HUDEP-2 (cell line): ENCODE data around the gene TESPA1.
A peak's percentile ranks its signal among the peaks of the same experiment; 100 is the strongest.
"Not testable (repeated sequence)": the region's sequence is repeated elsewhere in the genome, so short reads cannot be mapped to it uniquely, and the experiment has no call there.

ENCODE experiments used
- DNase-seq, 76 experiments: peaks; one replicate each; lab custom pipeline; 2025; ENCODE audit not compliant: unreplicated experiment in 76 of 76; lab: John Stamatoyannopoulos, UW

Gene TESPA1

DNA sequence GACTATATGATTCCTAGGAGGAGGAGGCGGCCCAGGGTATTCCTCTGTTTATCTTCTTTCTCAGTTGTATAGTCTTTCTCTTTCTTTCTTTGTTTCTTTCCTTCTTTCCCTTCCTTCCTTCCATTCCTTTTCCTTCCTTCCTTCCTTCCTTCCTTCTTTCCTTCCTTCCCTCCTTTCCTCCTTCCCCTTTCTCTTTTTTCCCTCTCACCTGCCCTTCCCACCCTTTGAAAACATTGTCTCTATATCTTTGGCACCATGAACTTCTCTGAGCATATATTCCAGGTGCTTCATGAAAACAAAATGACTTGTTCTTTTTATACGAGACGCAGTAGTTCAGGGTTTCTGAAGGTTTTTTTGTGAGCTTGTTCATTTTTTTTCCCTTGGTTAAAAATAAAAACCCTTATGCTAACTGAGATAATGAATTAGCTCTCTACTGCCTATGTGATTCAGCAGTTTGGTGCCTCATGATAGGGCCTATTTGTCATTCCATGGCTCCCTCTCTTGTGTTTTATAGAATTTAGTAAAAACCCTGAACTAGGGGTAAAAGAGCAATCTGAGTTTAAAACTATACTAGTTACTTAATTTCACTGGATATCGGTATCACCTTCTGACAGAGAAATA, 3.2 kb upstream of the TESPA1 start:
- no peak for DNase-seq

DNA sequence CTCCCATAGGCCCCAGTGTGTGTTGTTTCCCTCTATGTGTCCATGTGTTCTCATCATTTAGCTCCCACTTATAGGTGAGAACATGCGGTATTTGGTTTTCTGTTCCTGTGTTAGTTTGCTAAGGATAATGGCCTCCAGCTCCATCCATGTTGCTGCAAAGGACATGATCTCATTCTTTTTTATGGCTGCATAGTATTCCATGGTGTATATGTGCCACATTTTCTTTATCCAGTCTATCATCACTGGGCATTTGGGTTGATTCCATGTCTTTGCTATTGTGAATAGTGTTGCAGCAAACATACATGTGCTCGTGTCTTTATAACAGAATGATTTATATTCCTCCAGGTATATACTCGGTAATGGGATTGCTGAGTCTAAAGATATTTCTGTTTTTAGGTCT, 2.2 kb upstream of the TESPA1 start:
- DNase-seq, result not testable (repeated sequence)

DNA sequence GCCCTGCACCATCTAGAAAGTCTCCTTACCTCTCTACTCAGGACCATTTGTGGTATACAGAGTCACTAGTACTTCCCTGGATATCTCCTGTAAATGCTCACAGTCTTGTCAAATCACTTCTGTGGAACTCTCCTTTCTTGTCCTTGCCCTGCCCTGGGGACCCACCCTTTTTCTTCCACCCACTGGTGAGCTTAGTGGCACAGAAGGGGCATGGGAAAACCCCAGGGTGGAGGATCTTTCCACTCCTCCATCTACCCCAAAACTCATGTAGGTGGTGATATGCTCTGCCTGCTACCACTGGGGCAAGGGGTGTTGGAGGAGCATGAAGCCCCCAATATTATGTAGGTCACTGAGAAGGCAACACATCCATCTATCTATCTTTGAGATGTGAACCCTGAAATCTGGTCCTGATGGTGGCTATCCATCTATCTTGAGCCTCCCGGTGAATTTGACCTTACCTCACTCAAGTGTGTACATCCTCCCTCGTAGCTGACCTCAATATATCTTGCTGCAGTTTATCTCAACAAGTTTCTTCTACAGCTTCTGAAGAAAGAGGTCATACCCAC, 943 bp downstream of the TESPA1 start:
- no peak for DNase-seq

DNA sequence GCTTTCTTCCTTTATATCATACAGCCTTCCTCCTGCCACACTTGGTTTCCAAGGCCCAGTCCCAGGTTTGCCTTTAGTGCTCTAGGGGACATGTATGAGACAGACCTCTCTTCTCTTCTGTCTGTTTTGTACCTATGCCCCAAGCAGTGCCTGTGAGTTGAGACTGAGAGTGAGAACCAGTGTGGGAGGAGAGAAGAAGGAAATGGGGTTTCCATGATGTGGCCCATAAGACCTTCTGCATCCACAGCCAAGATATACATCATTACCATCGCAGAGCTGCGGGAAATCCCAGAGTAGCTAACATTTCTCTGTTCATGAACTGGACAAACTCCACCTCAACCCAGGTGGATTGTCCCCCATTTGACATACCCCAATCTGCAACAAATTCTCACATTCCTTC, 2.8 kb downstream of the TESPA1 start:
- no peak for DNase-seq

DNA sequence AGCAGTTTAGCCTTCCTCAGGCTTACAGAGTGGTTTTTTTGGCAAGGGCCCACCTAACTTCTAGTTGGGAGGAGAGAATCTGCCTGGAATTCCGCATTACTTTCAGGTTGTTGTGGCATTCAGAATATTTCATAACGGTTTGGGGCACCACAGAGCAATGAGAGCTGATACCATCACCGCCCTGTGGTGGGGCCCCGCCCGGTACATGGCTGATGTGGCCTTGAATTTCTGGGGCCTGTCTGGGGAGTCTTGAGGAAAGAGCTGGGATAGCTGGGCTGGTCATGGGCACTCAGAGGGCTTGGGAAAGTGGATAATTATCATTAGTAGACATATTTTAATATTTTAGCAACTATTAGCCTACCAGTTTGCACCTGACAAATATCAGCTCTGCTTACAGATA, 4.2 kb downstream of the TESPA1 start:
- peak in 53 of 76 experiments; percentile 4 to 66 (median 39) for DNase-seq

DNA sequence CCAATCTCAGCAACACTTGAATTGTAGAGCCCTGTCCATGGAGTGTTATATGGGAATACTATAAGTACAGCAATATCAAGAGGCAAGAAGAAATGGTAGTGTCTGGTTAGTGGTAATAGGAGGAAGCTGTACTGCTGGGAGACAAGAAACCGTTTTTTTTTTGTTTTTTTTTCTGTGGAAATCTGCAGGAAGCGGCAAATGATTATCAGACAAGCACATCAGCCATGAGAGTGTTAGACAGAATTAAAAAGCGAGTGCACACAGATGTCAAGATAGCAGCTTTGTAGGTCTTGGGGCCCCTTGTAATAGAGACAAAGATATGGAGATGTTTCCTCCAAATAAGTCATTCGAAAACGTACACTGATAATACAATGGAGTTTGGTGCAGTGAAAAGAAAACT, 6.7 kb downstream of the TESPA1 start:
- DNase-seq, result peak in 13 of 76 experiments; percentile 14 to 59 (median 31)

DNA sequence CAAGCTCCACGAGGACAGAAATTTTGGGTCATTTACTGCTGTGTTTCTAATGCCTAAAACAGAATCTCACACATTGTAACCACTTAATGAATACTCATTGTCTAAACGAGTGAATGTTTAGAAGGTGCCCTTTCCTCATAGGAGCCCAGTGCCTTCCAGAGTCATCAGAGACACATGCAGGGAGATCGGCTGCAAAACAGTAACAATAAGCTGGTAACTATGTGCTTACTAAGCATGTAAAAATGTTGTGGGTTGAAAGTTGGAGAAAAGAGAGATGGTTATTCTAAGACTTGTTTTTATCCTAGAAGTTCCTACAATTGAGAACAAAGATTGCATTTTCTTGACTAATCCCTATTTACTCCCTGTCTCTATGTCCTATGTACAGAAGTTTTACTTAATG, 7.4 kb downstream of the TESPA1 start:
- DNase-seq, result no peak

DNA sequence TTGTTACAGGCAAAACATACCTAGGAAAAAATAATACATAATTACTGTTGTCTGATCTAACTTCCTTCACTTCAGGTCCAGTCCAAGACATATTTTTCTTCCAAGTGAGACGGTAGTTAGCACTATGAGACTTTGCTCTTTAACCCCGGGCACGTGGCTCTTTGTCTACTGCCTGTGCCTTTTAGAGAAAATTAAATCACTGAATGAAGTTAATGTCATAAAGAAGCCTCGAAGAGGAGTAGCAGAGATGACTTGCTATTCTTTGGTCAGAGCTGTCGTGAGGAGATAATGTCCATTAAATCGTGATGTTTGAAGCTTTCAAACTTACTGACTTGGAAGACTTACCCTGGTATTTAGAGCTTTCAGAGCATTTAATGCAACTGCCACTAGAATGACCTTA, 8.7 kb downstream of the TESPA1 start:
- DNase-seq, result peak in 1 of 76 experiments; percentile 10

DNA sequence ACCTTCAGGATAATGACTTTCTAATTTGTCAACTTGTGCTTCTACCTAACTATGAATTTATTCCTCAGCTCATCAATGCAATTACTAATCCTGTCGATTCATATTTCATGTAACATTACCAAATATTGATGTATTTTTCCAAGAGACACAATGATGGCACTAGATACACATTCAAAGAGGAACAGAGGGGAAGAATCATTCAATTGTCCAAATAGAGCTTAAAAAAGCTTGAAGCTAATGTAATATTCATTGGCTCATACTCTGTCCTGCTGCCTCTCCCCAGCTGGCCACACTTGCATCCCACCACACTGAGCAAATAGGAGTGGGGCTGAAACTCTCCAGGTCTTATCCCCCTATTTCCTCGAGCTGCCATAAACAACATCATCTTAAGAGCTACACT, 9.3 kb downstream of the TESPA1 start:
- no peak for DNase-seq

DNA sequence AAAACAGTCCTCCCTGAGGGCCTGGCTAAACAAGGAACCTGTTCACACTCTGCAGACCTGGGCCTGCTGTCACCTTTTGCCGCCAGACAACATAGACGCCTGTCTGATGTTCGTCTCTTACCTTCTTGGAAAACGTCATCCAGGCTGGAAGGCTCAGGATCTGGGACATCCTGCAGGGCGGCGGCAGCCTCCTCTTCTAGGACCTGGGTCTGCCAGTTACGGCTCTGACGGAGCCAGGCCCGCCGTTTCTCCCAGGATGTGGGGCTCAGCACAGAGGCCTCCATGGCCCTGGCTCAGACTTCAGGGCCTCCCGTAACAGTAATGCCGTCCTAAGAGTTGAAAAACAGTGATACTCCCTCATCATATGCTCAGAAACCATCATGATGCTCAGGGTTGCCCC, 10.3 kb downstream of the TESPA1 start:
- DNase-seq, result no peak

DNA sequence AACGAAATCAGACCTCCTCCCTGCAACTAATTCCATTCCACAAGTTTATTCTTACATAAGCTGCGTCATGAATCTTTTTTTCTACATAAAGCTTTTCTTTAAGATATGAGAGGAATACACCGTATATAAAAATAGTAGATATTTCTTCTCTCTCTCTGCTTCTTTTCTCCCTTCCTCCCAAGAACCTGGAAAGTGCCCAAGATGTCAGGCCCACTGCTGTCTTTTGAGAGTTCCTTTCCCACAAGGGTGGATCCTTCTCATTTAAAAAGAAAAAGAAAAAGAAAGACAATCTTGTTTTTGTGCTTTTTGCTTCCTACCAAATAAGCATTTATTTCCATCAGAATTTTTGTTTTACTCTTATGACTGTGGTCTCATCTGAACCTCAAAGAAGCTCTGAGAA, 11.0 kb downstream of the TESPA1 start:
- DNase-seq, result no peak

DNA sequence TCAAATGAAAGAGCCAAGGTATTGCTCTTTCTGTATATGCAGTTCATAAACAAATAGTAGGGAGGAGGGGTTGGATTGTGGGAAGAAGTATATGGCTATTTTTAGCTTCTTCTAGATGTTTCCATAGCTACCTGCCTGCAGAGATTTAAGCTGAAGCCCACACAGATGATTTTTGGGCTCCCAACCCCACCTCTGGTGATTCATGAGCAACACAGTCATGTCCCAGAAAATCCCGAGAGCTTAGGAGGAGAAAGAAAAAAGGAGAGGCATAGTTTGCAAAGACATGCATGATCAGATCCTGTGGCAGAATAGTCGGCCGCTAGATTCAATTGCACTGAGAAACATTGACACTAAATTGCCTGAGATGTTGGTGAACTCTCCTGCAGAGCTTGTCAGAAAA, 13.8 kb downstream of the TESPA1 start:
- no peak for DNase-seq

DNA sequence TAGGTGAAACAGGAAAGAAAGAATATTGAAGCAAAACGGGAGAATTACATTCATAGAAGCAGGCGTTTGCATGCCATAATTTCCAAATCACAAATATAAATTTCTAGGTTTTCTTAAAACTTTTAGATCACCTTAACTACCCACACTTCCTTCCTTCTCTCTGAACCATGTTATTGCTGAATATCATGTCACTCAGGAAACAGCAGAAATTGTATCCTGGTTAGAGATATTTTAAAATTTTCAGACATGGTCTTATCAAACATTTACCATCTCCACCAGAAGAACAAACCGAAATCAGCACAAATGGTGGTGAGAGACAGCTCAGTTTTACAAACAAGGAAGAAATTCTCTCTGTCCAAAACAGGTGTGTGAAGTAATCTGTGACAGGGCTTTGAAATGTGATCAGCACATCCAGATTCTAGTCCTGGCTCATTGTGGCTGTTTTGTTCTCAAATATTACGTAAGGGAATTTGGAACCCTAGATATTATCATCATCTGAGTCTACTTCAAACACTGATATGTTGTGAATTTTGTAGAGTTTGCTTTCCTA, 16.3 kb downstream of the TESPA1 start:
- no peak for DNase-seq

DNA sequence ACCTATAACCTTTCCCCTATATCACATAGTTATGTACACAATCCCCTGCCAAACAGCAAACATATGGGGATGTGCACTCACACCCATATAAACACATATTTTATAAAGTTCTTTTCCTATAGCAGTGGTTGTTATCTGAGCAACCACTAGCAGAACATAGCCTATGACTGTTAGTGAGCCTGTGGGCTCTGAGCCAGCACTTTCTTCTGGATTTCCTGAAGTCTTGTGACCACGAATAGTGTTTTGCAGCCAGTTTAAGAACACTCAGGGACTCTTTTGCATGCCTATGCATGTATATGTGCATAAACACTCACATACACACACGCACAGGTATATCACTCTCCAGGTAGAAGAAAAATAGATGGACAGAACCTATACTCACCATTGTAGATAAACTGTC, 17.1 kb downstream of the TESPA1 start:
- DNase-seq, result peak in 56 of 76 experiments; percentile 5 to 66 (median 35)

DNA sequence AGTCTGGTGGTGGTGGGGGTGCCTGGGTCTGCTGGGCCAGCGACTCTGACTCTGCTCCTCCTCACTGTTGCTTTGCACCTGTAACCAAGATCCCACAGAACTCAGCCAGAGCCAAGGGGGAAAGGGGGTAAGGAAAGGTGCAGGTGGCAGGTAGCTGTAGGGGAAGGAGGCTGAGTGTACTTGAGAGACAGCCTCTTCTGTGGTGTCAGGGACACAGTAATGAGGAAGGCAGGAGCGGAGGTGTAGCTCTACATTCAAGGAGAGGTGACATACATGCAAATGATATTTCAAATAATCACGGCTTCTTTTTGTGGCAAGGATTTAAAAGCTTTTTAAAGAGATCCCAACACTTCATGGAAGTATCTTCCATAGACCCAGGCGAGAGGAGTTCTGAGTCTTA, 23.4 kb downstream of the TESPA1 start:
- DNase-seq, result no peak

DNA sequence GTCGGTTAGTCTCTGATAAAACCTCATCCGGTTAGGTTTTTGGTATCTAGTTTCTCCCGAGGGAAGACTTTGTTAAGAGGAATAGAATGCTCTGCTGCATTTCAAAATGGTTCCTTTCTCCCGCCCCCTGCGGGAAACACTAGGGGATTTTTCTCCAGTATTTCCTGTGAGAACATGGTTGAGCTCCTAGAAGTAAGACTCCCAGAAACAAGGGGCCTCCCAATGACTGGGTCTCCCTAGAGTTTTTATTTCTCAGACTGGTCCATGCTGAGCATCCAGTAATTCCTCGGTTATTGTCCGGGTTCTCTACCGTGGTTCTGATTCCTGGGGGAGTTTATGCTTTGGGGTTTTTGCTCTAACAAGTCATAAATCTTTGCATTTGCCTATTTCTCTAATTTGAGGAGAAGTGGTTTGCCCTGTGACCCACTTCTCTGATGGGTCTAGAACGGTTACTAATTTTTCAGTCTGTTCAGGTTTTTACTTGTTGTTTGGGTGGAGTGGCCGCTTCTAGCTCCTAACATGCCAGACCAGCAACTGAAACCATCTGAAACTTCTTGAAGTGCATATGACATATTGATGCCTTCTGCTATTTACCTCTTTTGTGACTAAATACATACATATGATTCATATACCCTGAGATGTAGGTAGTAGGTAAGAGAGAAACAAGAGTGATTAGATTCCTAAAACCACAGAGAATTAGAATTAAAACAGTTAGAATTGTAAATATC, 25.1 kb downstream of the TESPA1 start:
- DNase-seq, result no peak

DNA sequence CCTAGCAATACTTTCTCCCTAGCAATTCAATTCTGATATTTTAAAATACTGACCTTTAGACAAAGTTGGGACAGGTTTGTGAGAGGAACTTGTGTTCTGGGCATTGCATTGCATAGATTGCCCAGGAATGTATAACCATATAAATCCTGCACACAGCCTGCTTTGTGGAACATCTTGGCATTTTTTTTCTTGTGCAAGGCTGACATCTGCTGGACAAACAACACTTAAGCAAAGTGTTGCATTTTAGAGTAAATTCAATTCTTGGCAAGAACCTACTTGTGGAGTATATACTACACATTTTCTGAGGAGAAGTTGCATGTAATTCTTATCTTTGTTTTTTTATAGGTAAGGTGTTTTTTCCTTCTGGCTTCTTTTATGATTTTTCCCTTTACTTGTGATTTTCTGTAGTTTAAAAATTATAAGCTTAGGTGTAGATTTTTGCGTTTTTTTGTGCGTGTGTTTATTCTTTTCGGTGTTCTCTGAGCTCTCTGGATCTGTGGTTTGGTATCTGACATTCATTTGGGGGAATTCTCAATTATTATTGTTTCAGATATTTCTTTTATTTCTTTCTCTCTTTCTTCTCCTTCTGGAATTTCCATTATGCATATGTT, 26.4 kb downstream of the TESPA1 start:
- peak in 44 of 76 experiments; percentile 2 to 74 (median 36) for DNase-seq

DNA sequence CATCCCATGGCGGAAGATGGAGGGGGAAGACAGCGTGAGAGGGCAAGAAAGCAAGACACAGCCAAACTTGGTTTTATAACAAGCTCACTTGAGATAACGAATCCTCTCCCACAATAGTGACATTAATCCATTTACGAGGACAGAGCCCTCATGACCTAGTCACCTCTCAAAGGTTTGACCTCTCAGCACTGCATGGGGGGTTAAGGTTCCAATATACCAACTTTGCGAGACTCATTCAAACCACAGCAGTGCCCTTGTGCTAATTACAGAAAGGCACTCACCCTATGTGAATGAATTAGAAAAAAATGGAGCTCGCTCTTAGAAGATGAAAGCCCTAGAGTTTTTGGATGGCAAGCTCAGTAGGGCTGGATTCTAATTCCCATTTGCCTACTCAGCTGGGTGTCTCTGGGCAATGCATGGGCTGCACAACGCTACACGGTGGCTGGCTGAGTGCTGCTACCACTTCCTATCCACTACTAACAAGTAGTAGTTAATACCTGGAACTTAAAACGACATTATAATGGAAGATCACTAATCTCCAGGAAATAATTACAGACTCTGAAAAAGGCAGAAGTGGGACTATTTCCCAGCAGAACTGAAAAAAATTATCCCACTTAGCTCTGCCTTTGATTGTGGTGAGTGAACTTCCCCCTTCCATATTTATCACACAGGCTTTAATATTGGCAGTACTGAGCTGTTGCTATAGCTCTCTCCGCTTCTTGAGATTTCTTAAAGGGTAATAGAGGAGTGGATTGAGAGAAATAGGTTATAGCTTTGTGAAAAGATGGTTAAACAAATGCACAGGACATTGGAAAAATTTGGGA, 27.5 kb downstream of the TESPA1 start:
- DNase-seq, result no peak

DNA sequence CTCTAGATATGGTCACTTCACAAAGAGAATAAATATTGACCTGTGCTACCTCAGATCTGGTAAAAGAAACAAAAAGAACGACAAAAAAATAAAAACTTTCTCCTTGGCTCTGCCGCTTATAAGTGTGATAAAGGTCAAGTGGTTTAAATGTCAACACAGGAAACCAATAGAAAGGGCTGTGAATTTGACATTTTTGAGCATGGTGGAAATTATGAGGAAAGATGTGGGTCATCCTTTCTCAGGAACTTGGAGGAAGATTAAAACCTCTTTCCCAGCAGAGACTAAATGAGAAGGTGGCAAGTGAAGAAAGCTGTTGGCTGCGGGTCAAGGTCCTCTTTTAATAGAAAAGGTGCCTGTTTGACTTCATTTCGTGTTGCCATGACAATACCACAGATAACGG, 28.2 kb downstream of the TESPA1 start:
- DNase-seq, result no peak

DNA sequence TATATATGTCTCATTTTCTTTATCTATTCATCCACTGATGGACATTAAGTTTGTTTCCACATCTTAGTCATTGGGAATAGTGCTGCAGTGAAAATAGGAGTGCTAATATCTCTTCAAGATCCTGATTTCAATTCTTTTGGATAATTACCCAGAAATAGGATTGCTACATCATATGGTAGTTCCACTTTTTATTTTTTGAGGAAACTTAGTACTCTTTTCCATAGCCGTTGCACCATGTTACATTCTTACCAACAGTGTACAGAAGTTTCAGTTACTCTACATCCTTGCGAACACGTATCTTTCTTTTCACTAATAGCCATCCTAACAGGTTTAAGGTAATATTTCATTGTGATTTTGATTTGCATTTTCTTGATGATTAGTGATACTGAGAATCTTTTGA, 29.8 kb downstream of the TESPA1 start:
- no peak for DNase-seq

DNA sequence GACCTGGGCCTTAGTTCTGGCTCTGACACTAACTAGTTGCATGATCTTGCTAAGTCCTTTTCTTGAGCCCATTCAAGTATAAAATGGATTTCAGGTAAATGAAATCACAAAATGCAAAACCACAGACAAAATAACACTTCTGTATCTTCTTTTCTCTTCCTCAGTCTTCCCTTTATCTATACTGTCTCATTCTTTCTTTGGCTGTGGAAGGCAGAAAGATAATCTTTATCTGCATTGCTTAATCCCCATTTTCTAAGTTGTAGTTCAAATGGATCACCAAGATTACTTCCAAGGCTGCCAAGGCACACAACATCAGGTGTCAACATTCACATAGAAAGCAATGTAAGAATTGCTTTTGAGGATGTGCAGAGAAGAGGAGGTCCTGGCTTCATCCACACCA, 30.3 kb downstream of the TESPA1 start:
- DNase-seq, result no peak
